Breast epithelium (tissue), 4 donors: ENCODE results near the gene CCDC150. TPM values are rescaled to one million over a fixed set of nuclear protein-coding genes. Genes with fewer than 3 reads are reported as not detected.

ENCODE experiments used
- DNase-seq, 2 donors: peaks; one replicate each; pipeline ENCODE4 v3.0.0-alpha.2; 2019; ENCODE audit warnings: low spot score in 2 of 2
- H3K27ac ChIP-seq, 2 donors: fragments of 200-600 bp; sonication (generic) in 1 of 2; one replicate each; pipeline ENCODE4 v1.5.1; 2016 to 2019; ENCODE audit warnings: mild to moderate bottlenecking in 1 of 2
- H3K27me3 ChIP-seq, 2 donors: fragments of 200-600 bp; sonication (generic) in 1 of 2; one replicate each; pipeline versions ENCODE4 v1.5.1 to v1.6.0; 2017 to 2019; ENCODE audit warnings: control low read depth in 1 of 2, mild to moderate bottlenecking in 1 of 2
- H3K36me3 ChIP-seq: fragments of 200-600 bp; one replicate; pipeline ENCODE4 v1.5.1; 2019
- H3K4me1 ChIP-seq, 2 donors: fragments of 200-600 bp; sonication (generic); one replicate each; pipeline ENCODE4 v1.5.1; 2016 to 2019; ENCODE audit warnings: control low read depth in 1 of 2
- H3K4me3 ChIP-seq, 3 donors: fragments of 200-600 bp; sonication (generic); 1 replicate in 2 of 3; 2 replicates in 1 of 3; pipeline ENCODE4 v1.5.1; 2016 to 2019; ENCODE audit warnings: mild to moderate bottlenecking in 3 of 3, moderate library complexity in 2 of 3
- H3K9me3 ChIP-seq, 2 donors: fragments of 200-600 bp; sonication (generic) in 1 of 2; one replicate each; pipeline ENCODE4 v1.5.1; 2016 to 2019; ENCODE audit warnings: control low read depth in 1 of 2
- CTCF ChIP-seq, 3 donors: fragments of 450-650 bp; IDR thresholded peaks; one replicate each; pipeline ENCODE4 v1.5.1; 2016 to 2017; ENCODE audit warnings: antibody characterized with exemption in 3 of 3, mild to moderate bottlenecking in 3 of 3, moderate library complexity in 3 of 3
- POLR2A ChIP-seq: fragments of 450-650 bp; IDR thresholded peaks from one replicate; pipeline ENCODE4 v1.6.1; 2016; ENCODE audit warnings: antibody characterized with exemption, mild to moderate bottlenecking, moderate library complexity
- POLR2AphosphoS5 ChIP-seq, 3 donors: sonication (generic); formaldehyde crosslinking; IDR thresholded peaks; one replicate each; pipeline ENCODE4 v1.6.1; 2017; ENCODE audit warnings: antibody characterized with exemption in 3 of 3
- intact Hi-C: fragments of 100-400 bp; cut with DNase I; formaldehyde crosslinking; loops from one replicate; pipeline ENCODE4 v1.15.1; 2023; ENCODE audit warnings: low total_unique reads
- total RNA-seq, 3 donors: library from RNA; depleted of rRNA; stranded (reverse); fragments of >200 nt; gene quantifications; one replicate each; pipeline ENCODE4 v1.1.0, GENCODE V29; 2016

Gene CCDC150
- total RNA-seq, 3 donors from 2014 or later, result 2.0 to 5.9 (median 3.8) TPM

GRCh38 chr2:196660244-196660643 is 20.7 kb downstream of the CCDC150 start:
- no peak for TF ChIP-seq POLR2A
- no peak for TF ChIP-seq CTCF (IDR thresholded peaks at IDR 0.05)
- no peak for TF ChIP-seq POLR2AphosphoS5 (IDR thresholded peaks at IDR 0.05)
- intact Hi-C loops, result no loop called here
- no peaks in the 10 kb centered on the region for H3K36me3 ChIP-seq
- no peaks in the 10 kb centered on the region for H3K9me3 ChIP-seq
- H3K27me3 ChIP-seq, result no peaks in the 10 kb centered on the region
- H3K27ac ChIP-seq, result no peak overlapping the region
- no peak for DNase-seq
- no peaks in the 10 kb centered on the region for H3K4me1 ChIP-seq
- no peak overlapping the region for H3K4me3 ChIP-seq

- H3K9me3 ChIP-seq, result no peaks in the 10 kb centered on the region
- no peaks in the 10 kb centered on the region for H3K27me3 ChIP-seq
- H3K4me1 ChIP-seq, result no peaks in the 10 kb centered on the region
- intact Hi-C loops, result no loop called here
- H3K27ac ChIP-seq, result no peak overlapping the region
- H3K36me3 ChIP-seq, result no peaks in the 10 kb centered on the region
- no peak overlapping the region for H3K4me3 ChIP-seq
- no peak for DNase-seq
- TF ChIP-seq POLR2A (no peak), POLR2AphosphoS5 (IDR thresholded peaks at IDR 0.05) (no peak), CTCF (IDR thresholded peaks at IDR 0.05) (no peak)
Observed at GRCh38 chr2:196670342-196670741, 30.8 kb downstream of the CCDC150 start.

- H3K27me3 ChIP-seq, result no peaks in the 10 kb centered on the region
- H3K36me3 ChIP-seq, result no peaks in the 10 kb centered on the region
- no peaks in the 10 kb centered on the region for H3K9me3 ChIP-seq
- no peak for DNase-seq
- intact Hi-C loops, result no loop called here
- H3K4me1 ChIP-seq, result no peaks in the 10 kb centered on the region
- TF ChIP-seq CTCF (IDR thresholded peaks at IDR 0.05) (no peak), POLR2AphosphoS5 (IDR thresholded peaks at IDR 0.05) (no peak), POLR2A (no peak)
- H3K27ac ChIP-seq, result no peak overlapping the region
- H3K4me3 ChIP-seq, result no peak overlapping the region
Observed at GRCh38 chr2:196675963-196676362, 36.4 kb downstream of the CCDC150 start.

- no peak for DNase-seq
- intact Hi-C loops, result no loop called here
- Histone ChIP-seq H3K27me3 (no peaks in the 10 kb centered on the region), H3K27ac (no peak overlapping the region), H3K36me3 (no peaks in the 10 kb centered on the region), H3K4me1 (no peaks in the 10 kb centered on the region), H3K9me3 (no peaks in the 10 kb centered on the region), H3K4me3 (no peak overlapping the region)
- TF ChIP-seq CTCF (IDR thresholded peaks at IDR 0.05) (no peak), POLR2AphosphoS5 (IDR thresholded peaks at IDR 0.05) (no peak), POLR2A (no peak)
Observed at GRCh38 chr2:196677404-196677803, 37.9 kb downstream of the CCDC150 start.

- TF ChIP-seq POLR2A (no peak), POLR2AphosphoS5 (IDR thresholded peaks at IDR 0.05) (no peak), CTCF (IDR thresholded peaks at IDR 0.05) (no peak)
- DNase-seq, result no peak
- intact Hi-C loops, result no loop called here
Observed at GRCh38 chr2:196679368-196679767, 39.9 kb downstream of the CCDC150 start.

More at GRCh38 chr2:196679368-196679767, 39.9 kb downstream of the CCDC150 start:
- Histone ChIP-seq H3K27me3 (no peaks in the 10 kb centered on the region), H3K27ac (no peak overlapping the region), H3K4me3 (no peak overlapping the region), H3K36me3 (no peaks in the 10 kb centered on the region), H3K4me1 (no peaks in the 10 kb centered on the region), H3K9me3 (peaks cover 0 to 2% of the 10 kb centered on the region in 2 donors)
